HEK293 (cell line): Measurements from ENCODE around the gene ADAMTS8.
A peak's percentile ranks its signal among the peaks of the same experiment; 100 is the strongest.

ENCODE experiments used
- SCRT2 ChIP-seq: fragments of 450-650 bp; formaldehyde crosslinking; IDR thresholded peaks from 2 replicates; pipeline ENCODE4 v1.5.1; 2016; ENCODE audit warnings: missing biosample characterization, missing genetic modification characterization
- SP2 ChIP-seq: fragments of 450-650 bp; formaldehyde crosslinking; IDR thresholded peaks from 2 replicates; pipeline ENCODE4 v1.5.1; 2016; ENCODE audit warnings: missing biosample characterization, missing genetic modification characterization
- TCF7L2 ChIP-seq: IDR thresholded peaks from 2 replicates; pipeline ENCODE4 v1.6.1; 2011; ENCODE audit warnings: low read depth, mild to moderate bottlenecking, inconsistent platforms, low read length, moderate library complexity, borderline replicate concordance
- ZBTB20 ChIP-seq: fragments of 450-650 bp; formaldehyde crosslinking; IDR thresholded peaks from 2 replicates; pipeline ENCODE4 v1.5.1; 2016; ENCODE audit warnings: missing biosample characterization, missing genetic modification characterization
- ZBTB8A ChIP-seq: fragments of 450-650 bp; formaldehyde crosslinking; IDR thresholded peaks from 2 replicates; pipeline ENCODE4 v1.5.1; 2016; ENCODE audit warnings: missing biosample characterization, missing genetic modification characterization
- ZFP3 ChIP-seq: fragments of 450-650 bp; formaldehyde crosslinking; IDR thresholded peaks from 2 replicates; pipeline ENCODE4 v1.5.1; 2016; ENCODE audit warnings: low read depth, missing biosample characterization, missing genetic modification characterization
- ZFP41 ChIP-seq: fragments of 450-650 bp; formaldehyde crosslinking; IDR thresholded peaks from 2 replicates; pipeline ENCODE4 v1.5.1; 2016; ENCODE audit warnings: missing biosample characterization, missing genetic modification characterization, borderline replicate concordance
- ZNF121 ChIP-seq: fragments of 450-650 bp; formaldehyde crosslinking; IDR thresholded peaks from 2 replicates; pipeline ENCODE4 v1.5.1; 2016; ENCODE audit warnings: missing biosample characterization, missing genetic modification characterization
- ZNF133 ChIP-seq: fragments of 450-650 bp; formaldehyde crosslinking; IDR thresholded peaks from 2 replicates; pipeline ENCODE4 v1.5.1; 2016; ENCODE audit warnings: missing biosample characterization, missing genetic modification characterization
- ZNF266 ChIP-seq: fragments of 450-650 bp; formaldehyde crosslinking; IDR thresholded peaks from 2 replicates; pipeline ENCODE4 v1.5.1; 2016; ENCODE audit warnings: missing biosample characterization, missing genetic modification characterization, low read depth
- ZNF302 ChIP-seq: fragments of 450-650 bp; formaldehyde crosslinking; IDR thresholded peaks from 2 replicates; pipeline ENCODE4 v1.5.1; 2016; ENCODE audit warnings: missing biosample characterization, missing genetic modification characterization, low read depth
- ZNF324 ChIP-seq: fragments of 450-650 bp; formaldehyde crosslinking; IDR thresholded peaks from 2 replicates; pipeline ENCODE4 v1.5.1; 2016; ENCODE audit warnings: missing biosample characterization, missing genetic modification characterization
- ZNF366 ChIP-seq: fragments of 450-650 bp; formaldehyde crosslinking; conservative IDR thresholded peaks from 2 replicates; pipeline ENCODE4 v1.5.1; 2016; ENCODE audit warnings: missing biosample characterization, missing genetic modification characterization
- ZNF391 ChIP-seq: fragments of 450-650 bp; formaldehyde crosslinking; IDR thresholded peaks from 2 replicates; pipeline ENCODE4 v1.5.1; 2016; ENCODE audit warnings: low read depth, missing biosample characterization, missing genetic modification characterization, borderline replicate concordance
- ZNF514 ChIP-seq: fragments of 450-650 bp; formaldehyde crosslinking; IDR thresholded peaks from 2 replicates; pipeline ENCODE4 v1.5.1; 2016; ENCODE audit warnings: missing biosample characterization, missing genetic modification characterization
- ZNF530 ChIP-seq: fragments of 450-650 bp; formaldehyde crosslinking; IDR thresholded peaks from 2 replicates; pipeline ENCODE4 v1.5.1; 2016; ENCODE audit warnings: low read depth, missing biosample characterization, missing genetic modification characterization
- ZNF548 ChIP-seq: fragments of 450-650 bp; formaldehyde crosslinking; IDR thresholded peaks from 2 replicates; pipeline ENCODE4 v1.5.1; 2016; ENCODE audit warnings: missing biosample characterization, missing genetic modification characterization
- ZNF600 ChIP-seq: fragments of 450-650 bp; formaldehyde crosslinking; IDR thresholded peaks from 2 replicates; pipeline ENCODE4 v1.5.1; 2016; ENCODE audit warnings: missing biosample characterization, missing genetic modification characterization
- ZNF660 ChIP-seq: fragments of 450-650 bp; IDR thresholded peaks from 2 replicates; pipeline ENCODE4 v1.5.1; 2018; ENCODE audit warnings: missing biosample characterization, mild to moderate bottlenecking, missing genetic modification characterization
- ZNF664 ChIP-seq: fragments of 450-650 bp; formaldehyde crosslinking; IDR thresholded peaks from 2 replicates; pipeline ENCODE4 v1.5.1; 2016; ENCODE audit warnings: missing biosample characterization, missing genetic modification characterization
- ZXDB ChIP-seq: fragments of 450-650 bp; formaldehyde crosslinking; IDR thresholded peaks from 2 replicates; pipeline ENCODE4 v1.5.1; 2016; ENCODE audit warnings: missing biosample characterization, missing genetic modification characterization
- TF ChIP-seq, protein P1 (sequence below): fragments of 450-650 bp; formaldehyde crosslinking; conservative IDR thresholded peaks from 2 replicates; pipeline ENCODE4 v1.5.1; 2016; ENCODE audit warnings: low read depth, missing biosample characterization, missing genetic modification characterization
- TF ChIP-seq, protein P2 (sequence below): fragments of 450-650 bp; formaldehyde crosslinking; IDR thresholded peaks from 2 replicates; pipeline ENCODE4 v1.5.1; 2016; ENCODE audit warnings: missing biosample characterization, missing genetic modification characterization
- TF ChIP-seq, protein P3 (sequence below): fragments of 450-650 bp; IDR thresholded peaks from 2 replicates; pipeline ENCODE4 v1.5.1; 2018; ENCODE audit warnings: missing biosample characterization, missing genetic modification characterization
- TF ChIP-seq, protein P4 (sequence below): fragments of 450-650 bp; formaldehyde crosslinking; IDR thresholded peaks from 2 replicates; pipeline ENCODE4 v1.5.1; 2016; ENCODE audit warnings: missing biosample characterization, missing genetic modification characterization, borderline replicate concordance
- TF ChIP-seq, protein P5 (sequence below): fragments of 450-650 bp; formaldehyde crosslinking; IDR thresholded peaks from 2 replicates; pipeline ENCODE4 v1.5.1; 2016; ENCODE audit warnings: missing biosample characterization, missing genetic modification characterization
- TF ChIP-seq, protein P6 (sequence below): fragments of 450-650 bp; formaldehyde crosslinking; IDR thresholded peaks from 2 replicates; pipeline ENCODE4 v1.5.1; 2016; ENCODE audit warnings: missing biosample characterization, missing genetic modification characterization, low read depth

The ADAMTS8 gene

DNA sequence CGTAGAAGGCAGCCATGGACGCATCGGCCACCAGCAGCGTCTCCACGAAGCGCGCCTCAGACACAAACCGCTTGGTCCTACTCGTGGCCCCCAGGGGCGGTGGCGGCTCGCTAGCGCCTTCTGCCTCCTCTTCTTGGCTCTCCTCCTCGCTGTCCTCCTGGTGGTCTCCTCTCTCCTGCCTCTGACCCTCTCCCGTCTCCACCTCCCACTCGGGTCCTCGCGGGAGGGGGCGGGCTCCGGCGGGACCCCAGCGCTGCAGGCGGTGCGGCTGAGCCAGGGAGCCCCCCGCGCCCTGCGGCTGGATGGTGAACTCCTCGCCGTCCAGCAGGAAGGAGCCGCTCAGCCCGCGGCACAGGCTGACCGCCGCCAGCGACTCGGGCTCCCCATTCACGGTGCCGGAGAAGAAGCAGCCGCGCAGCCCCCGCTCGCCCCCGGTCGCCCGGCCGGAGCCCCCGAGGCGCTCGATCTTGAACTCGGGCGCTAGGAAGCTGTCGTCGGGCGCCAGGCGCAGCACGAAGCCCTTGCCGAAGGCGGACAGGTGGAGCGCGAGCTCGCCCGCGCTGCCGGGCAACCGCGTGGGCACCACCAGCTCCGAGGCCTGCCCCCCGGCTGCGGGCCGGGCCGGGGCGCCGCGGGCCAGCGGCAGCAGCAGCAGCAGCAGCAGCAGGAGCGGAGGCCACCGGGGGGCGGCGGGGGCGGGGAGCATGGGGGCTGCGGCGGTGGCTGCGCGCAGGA is 661 bp downstream of the ADAMTS8 start (continued):
- TF ChIP-seq ZNF266 (no peak), ZNF366 (no peak), ZNF530 (tag by site-specific recombination) (no peak), ZNF664 (tag by site-specific recombination) (no peak), ZNF391 (tag by site-specific recombination) (no peak), ZNF324 (no peak), ZNF660 (tag by site-specific recombination) (no peak), ZNF121 (tag by site-specific recombination) (no peak), ZNF548 (tag by site-specific recombination) (no peak), ZBTB20 (peak; percentile 34; the same call in 1 of the 2 replicates), ZNF302 (no peak), ZNF600 (tag by site-specific recombination) (no peak), ZFP41 (no peak), ZBTB8A (tag by site-specific recombination) (peak; percentile 72), ZNF133 (no peak), SCRT2 (tag by site-specific recombination) (no peak), ZNF514 (tag by site-specific recombination) (no peak), SP2 (no peak), ZXDB (tag by site-specific recombination) (peak; percentile 33; the same call in 1 of the 2 replicates), ZFP3 (tag by site-specific recombination) (0 out of 2 replicates have a peak, but pooled peaks have one; percentile 13), TCF7L2 (no peak)
- TF ChIP-seq, protein P1, sequence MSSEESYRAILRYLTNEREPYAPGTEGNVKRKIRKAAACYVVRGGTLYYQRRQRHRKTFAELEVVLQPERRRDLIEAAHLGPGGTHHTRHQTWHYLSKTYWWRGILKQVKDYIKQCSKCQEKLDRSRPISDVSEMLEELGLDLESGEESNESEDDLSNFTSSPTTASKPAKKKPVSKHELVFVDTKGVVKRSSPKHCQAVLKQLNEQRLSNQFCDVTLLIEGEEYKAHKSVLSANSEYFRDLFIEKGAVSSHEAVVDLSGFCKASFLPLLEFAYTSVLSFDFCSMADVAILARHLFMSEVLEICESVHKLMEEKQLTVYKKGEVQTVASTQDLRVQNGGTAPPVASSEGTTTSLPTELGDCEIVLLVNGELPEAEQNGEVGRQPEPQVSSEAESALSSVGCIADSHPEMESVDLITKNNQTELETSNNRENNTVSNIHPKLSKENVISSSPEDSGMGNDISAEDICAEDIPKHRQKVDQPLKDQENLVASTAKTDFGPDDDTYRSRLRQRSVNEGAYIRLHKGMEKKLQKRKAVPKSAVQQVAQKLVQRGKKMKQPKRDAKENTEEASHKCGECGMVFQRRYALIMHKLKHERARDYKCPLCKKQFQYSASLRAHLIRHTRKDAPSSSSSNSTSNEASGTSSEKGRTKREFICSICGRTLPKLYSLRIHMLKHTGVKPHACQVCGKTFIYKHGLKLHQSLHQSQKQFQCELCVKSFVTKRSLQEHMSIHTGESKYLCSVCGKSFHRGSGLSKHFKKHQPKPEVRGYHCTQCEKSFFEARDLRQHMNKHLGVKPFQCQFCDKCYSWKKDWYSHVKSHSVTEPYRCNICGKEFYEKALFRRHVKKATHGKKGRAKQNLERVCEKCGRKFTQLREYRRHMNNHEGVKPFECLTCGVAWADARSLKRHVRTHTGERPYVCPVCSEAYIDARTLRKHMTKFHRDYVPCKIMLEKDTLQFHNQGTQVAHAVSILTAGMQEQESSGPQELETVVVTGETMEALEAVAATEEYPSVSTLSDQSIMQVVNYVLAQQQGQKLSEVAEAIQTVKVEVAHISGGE (tag by site-specific recombination): no peak
- TF ChIP-seq, protein P2, sequence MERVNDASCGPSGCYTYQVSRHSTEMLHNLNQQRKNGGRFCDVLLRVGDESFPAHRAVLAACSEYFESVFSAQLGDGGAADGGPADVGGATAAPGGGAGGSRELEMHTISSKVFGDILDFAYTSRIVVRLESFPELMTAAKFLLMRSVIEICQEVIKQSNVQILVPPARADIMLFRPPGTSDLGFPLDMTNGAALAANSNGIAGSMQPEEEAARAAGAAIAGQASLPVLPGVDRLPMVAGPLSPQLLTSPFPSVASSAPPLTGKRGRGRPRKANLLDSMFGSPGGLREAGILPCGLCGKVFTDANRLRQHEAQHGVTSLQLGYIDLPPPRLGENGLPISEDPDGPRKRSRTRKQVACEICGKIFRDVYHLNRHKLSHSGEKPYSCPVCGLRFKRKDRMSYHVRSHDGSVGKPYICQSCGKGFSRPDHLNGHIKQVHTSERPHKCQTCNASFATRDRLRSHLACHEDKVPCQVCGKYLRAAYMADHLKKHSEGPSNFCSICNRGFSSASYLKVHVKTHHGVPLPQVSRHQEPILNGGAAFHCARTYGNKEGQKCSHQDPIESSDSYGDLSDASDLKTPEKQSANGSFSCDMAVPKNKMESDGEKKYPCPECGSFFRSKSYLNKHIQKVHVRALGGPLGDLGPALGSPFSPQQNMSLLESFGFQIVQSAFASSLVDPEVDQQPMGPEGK (tag by site-specific recombination): peak; percentile 84
- TF ChIP-seq, protein P3, sequence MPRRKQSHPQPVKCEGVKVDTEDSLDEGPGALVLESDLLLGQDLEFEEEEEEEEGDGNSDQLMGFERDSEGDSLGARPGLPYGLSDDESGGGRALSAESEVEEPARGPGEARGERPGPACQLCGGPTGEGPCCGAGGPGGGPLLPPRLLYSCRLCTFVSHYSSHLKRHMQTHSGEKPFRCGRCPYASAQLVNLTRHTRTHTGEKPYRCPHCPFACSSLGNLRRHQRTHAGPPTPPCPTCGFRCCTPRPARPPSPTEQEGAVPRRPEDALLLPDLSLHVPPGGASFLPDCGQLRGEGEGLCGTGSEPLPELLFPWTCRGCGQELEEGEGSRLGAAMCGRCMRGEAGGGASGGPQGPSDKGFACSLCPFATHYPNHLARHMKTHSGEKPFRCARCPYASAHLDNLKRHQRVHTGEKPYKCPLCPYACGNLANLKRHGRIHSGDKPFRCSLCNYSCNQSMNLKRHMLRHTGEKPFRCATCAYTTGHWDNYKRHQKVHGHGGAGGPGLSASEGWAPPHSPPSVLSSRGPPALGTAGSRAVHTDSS (tag by site-specific recombination): no peak
- TF ChIP-seq, protein P4, sequence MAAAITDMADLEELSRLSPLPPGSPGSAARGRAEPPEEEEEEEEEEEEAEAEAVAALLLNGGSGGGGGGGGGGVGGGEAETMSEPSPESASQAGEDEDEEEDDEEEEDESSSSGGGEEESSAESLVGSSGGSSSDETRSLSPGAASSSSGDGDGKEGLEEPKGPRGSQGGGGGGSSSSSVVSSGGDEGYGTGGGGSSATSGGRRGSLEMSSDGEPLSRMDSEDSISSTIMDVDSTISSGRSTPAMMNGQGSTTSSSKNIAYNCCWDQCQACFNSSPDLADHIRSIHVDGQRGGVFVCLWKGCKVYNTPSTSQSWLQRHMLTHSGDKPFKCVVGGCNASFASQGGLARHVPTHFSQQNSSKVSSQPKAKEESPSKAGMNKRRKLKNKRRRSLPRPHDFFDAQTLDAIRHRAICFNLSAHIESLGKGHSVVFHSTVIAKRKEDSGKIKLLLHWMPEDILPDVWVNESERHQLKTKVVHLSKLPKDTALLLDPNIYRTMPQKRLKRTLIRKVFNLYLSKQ (tag by site-specific recombination): no peak
- TF ChIP-seq, protein P5, sequence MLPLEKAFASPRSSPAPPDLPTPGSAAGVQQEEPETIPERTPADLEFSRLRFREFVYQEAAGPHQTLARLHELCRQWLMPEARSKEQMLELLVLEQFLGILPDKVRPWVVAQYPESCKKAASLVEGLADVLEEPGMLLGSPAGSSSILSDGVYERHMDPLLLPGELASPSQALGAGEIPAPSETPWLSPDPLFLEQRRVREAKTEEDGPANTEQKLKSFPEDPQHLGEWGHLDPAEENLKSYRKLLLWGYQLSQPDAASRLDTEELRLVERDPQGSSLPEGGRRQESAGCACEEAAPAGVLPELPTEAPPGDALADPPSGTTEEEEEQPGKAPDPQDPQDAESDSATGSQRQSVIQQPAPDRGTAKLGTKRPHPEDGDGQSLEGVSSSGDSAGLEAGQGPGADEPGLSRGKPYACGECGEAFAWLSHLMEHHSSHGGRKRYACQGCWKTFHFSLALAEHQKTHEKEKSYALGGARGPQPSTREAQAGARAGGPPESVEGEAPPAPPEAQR (tag by site-specific recombination): no peak
- TF ChIP-seq, protein P6, sequence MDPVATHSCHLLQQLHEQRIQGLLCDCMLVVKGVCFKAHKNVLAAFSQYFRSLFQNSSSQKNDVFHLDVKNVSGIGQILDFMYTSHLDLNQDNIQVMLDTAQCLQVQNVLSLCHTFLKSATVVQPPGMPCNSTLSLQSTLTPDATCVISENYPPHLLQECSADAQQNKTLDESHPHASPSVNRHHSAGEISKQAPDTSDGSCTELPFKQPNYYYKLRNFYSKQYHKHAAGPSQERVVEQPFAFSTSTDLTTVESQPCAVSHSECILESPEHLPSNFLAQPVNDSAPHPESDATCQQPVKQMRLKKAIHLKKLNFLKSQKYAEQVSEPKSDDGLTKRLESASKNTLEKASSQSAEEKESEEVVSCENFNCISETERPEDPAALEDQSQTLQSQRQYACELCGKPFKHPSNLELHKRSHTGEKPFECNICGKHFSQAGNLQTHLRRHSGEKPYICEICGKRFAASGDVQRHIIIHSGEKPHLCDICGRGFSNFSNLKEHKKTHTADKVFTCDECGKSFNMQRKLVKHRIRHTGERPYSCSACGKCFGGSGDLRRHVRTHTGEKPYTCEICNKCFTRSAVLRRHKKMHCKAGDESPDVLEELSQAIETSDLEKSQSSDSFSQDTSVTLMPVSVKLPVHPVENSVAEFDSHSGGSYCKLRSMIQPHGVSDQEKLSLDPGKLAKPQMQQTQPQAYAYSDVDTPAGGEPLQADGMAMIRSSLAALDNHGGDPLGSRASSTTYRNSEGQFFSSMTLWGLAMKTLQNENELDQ: no peak
